ENCODE data around the gene FUBP1.
"Not testable (repeated sequence)": the region's sequence is repeated elsewhere in the genome, so short reads cannot be mapped to it uniquely, and the experiment has no call there.

Gene FUBP1

GRCh38 chr1:77987919-77988318 lies 9.0 kb upstream of the FUBP1 start:
- DNase-seq: no peak

- no peak for DNase-seq
Observed at GRCh38 chr1:77986810-77987209, 7.9 kb upstream of the FUBP1 start.

GRCh38 chr1:77984629-77985028 lies 5.8 kb upstream of the FUBP1 start:
- no peak for DNase-seq

- no peak for DNase-seq
Observed at GRCh38 chr1:77983997-77984355, 5.1 kb upstream of the FUBP1 start.

GRCh38 chr1:77983352-77983996 lies 4.6 kb upstream of the FUBP1 start:
- not testable (repeated sequence) for DNase-seq

- peak; percentile 73 for DNase-seq
Observed at GRCh38 chr1:77978293-77978968, 441 bp downstream of the FUBP1 start.

GRCh38 chr1:77977989-77978292 lies 931 bp downstream of the FUBP1 start:
- no peak for DNase-seq

- no peak for DNase-seq
Observed at GRCh38 chr1:77976433-77977076, 2.3 kb downstream of the FUBP1 start.

- DNase-seq: no peak
Observed at GRCh38 chr1:77975907-77976306, 3.0 kb downstream of the FUBP1 start.

GRCh38 chr1:77975386-77975785 lies 3.5 kb downstream of the FUBP1 start:
- no peak for DNase-seq

- DNase-seq: no peak
Observed at GRCh38 chr1:77972080-77972479, 6.8 kb downstream of the FUBP1 start.

GRCh38 chr1:77970192-77970591 lies 8.7 kb downstream of the FUBP1 start:
- DNase-seq: no peak

GRCh38 chr1:77966291-77966690 lies 12.6 kb downstream of the FUBP1 start:
- DNase-seq: no peak

GRCh38 chr1:77961392-77961791 lies 17.5 kb downstream of the FUBP1 start:
- DNase-seq: no peak

GRCh38 chr1:77958850-77959249 lies 20.0 kb downstream of the FUBP1 start:
- DNase-seq: no peak

GRCh38 chr1:77958391-77958790 lies 20.5 kb downstream of the FUBP1 start:
- DNase-seq: no peak

GRCh38 chr1:77956464-77956863 lies 22.4 kb downstream of the FUBP1 start:
- no peak for DNase-seq

GRCh38 chr1:77955709-77956108 lies 23.2 kb downstream of the FUBP1 start:
- no peak for DNase-seq

- no peak for DNase-seq
Observed at GRCh38 chr1:77954521-77954920, 24.4 kb downstream of the FUBP1 start.

- DNase-seq: no peak
Observed at GRCh38 chr1:77953907-77954306, 25.0 kb downstream of the FUBP1 start.

- no peak for DNase-seq
Observed at GRCh38 chr1:77951328-77951727, 27.5 kb downstream of the FUBP1 start.

- DNase-seq: no peak
Observed at GRCh38 chr1:77950873-77951272, 28.0 kb downstream of the FUBP1 start.

GRCh38 chr1:77948841-77949424 lies 29.9 kb downstream of the FUBP1 start:
- no peak for DNase-seq

- DNase-seq: no peak
Observed at GRCh38 chr1:77945345-77945744, 33.5 kb downstream of the FUBP1 start.

Measured in activated gamma-delta T cell treated with Interleukin-2 at 50 U/mL for 16 hours (primary cell).